ENCODE results near the gene RASL11B.

GRCh38 chr4:52836678-52837077 lies 25.4 kb upstream of the RASL11B start:
- TF ChIP-seq, protein P1, sequence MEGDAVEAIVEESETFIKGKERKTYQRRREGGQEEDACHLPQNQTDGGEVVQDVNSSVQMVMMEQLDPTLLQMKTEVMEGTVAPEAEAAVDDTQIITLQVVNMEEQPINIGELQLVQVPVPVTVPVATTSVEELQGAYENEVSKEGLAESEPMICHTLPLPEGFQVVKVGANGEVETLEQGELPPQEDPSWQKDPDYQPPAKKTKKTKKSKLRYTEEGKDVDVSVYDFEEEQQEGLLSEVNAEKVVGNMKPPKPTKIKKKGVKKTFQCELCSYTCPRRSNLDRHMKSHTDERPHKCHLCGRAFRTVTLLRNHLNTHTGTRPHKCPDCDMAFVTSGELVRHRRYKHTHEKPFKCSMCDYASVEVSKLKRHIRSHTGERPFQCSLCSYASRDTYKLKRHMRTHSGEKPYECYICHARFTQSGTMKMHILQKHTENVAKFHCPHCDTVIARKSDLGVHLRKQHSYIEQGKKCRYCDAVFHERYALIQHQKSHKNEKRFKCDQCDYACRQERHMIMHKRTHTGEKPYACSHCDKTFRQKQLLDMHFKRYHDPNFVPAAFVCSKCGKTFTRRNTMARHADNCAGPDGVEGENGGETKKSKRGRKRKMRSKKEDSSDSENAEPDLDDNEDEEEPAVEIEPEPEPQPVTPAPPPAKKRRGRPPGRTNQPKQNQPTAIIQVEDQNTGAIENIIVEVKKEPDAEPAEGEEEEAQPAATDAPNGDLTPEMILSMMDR (IDR thresholded peaks at IDR 0.05) = no peak
- TF ChIP-seq POLR2A (IDR thresholded peaks at IDR 0.05) = no peak

Measured in Peyer's patch (tissue), 4 donors.